SK-N-DZ (cell line): ENCODE measurements around the gene TAF6.
"Not testable (repeated sequence)": the region's sequence is repeated elsewhere in the genome, so short reads cannot be mapped to it uniquely, and the experiment has no call there.

Experiments
- DNase-seq: peaks from one replicate; pipeline ENCODE4 v3.0.0-alpha.2; 2015; ENCODE audit warnings: low spot score

TAF6 gene

GRCh38 chr7:100152937-100153666 lies 33.9 kb upstream of the TAF6 start:
- no peak for DNase-seq

GRCh38 chr7:100152404-100152803 lies 33.2 kb upstream of the TAF6 start:
- no peak for DNase-seq

GRCh38 chr7:100148559-100149328 lies 29.6 kb upstream of the TAF6 start, which contains the start of gene LAMTOR4:
TSS of gene LAMTOR4 (plus strand) at chr7:100148918. CDS start at chr7:100148973, 55 bp downstream.
- DNase-seq = peak; percentile 100

GRCh38 chr7:100148225-100148558 lies 29.0 kb upstream of the TAF6 start:
- no peak for DNase-seq

- no peak for DNase-seq
These were observed 28.1 kb upstream of the TAF6 start for GRCh38 chr7:100147278-100147677.

GRCh38 chr7:100146350-100146749 lies 27.2 kb upstream of the TAF6 start:
- not testable (repeated sequence) for DNase-seq

GRCh38 chr7:100142461-100142860 lies 23.3 kb upstream of the TAF6 start:
- no peak for DNase-seq

- no peak for DNase-seq
These were observed 22.4 kb upstream of the TAF6 start for GRCh38 chr7:100141555-100141949.

- DNase-seq = no peak
These were observed 18.9 kb upstream of the TAF6 start for GRCh38 chr7:100137851-100138760.

GRCh38 chr7:100132697-100133151 lies 13.6 kb upstream of the TAF6 start:
- peak; percentile 86 for DNase-seq

- no peak for DNase-seq
These were observed 13.0 kb upstream of the TAF6 start for GRCh38 chr7:100132126-100132525.

- DNase-seq = peak; percentile 69
These were observed 11.7 kb upstream of the TAF6 start for GRCh38 chr7:100130608-100131453.

- not testable (repeated sequence) for DNase-seq
These were observed 11.1 kb upstream of the TAF6 start for GRCh38 chr7:100130220-100130607.

GRCh38 chr7:100128637-100128963 lies 9.4 kb upstream of the TAF6 start:
- DNase-seq = no peak

- peak; percentile 53 for DNase-seq
These were observed 8.9 kb upstream of the TAF6 start for GRCh38 chr7:100127866-100128636.

GRCh38 chr7:100126931-100127865 lies 8.0 kb upstream of the TAF6 start, which contains the start of gene MBLAC1:
TSS of gene MBLAC1 (plus strand) at chr7:100126967. CDS start at chr7:100127396, 429 bp downstream.
- DNase-seq = peak; percentile 91

GRCh38 chr7:100126239-100126930 lies 7.2 kb upstream of the TAF6 start:
- DNase-seq = no peak
